Suprapubic skin (tissue), 4 donors: Measurements from ENCODE around the gene ITGAL. TPM values are rescaled to one million over a fixed set of nuclear protein-coding genes. Genes with fewer than 3 reads are reported as not detected.
"Not testable (repeated sequence)": the region's sequence is repeated elsewhere in the genome, so short reads cannot be mapped to it uniquely, and the experiment has no call there.

ENCODE experiments used
- DNase-seq, 2 donors: peaks; one replicate each; pipeline ENCODE4 v3.0.0-alpha.2; 2019; ENCODE audit warnings: low spot score in 2 of 2
- H3K27ac ChIP-seq: fragments of 200-600 bp; sonication (generic); one replicate; pipeline ENCODE4 v1.5.1; 2019
- H3K27me3 ChIP-seq: fragments of 200-600 bp; sonication (generic); one replicate; pipeline ENCODE4 v1.5.1; 2019
- H3K36me3 ChIP-seq: fragments of 200-600 bp; sonication (generic); one replicate; pipeline ENCODE4 v1.5.1; 2019
- H3K4me1 ChIP-seq: fragments of 200-600 bp; sonication (generic); one replicate; pipeline ENCODE4 v1.5.1; 2019
- H3K4me3 ChIP-seq: fragments of 200-600 bp; sonication (generic); one replicate; pipeline ENCODE4 v1.5.1; 2019; ENCODE audit warnings: mild to moderate bottlenecking
- H3K9me3 ChIP-seq: fragments of 200-600 bp; sonication (generic); one replicate; pipeline ENCODE4 v1.5.1; 2019
- EP300 ChIP-seq: sonication (generic); formaldehyde crosslinking; IDR thresholded peaks from one replicate; pipeline ENCODE4 v1.6.1; 2017; ENCODE audit warnings: antibody characterized with exemption
- POLR2A ChIP-seq, 2 donors: fragments of 450-650 bp; IDR thresholded peaks; one replicate each; pipeline ENCODE4 v1.6.1; 2017; ENCODE audit warnings: antibody characterized with exemption in 2 of 2, mild to moderate bottlenecking in 2 of 2, moderate library complexity in 2 of 2
- POLR2AphosphoS5 ChIP-seq, 3 donors: sonication (generic); formaldehyde crosslinking; IDR thresholded peaks; one replicate each; pipeline ENCODE4 v1.6.1; 2017; ENCODE audit warnings: antibody characterized with exemption in 3 of 3
- WGBS: methylation state at CpG from one replicate; pipeline ENCODE4 v1.1.5; 2018; 5-methylcytosine and 5-hydroxymethylcytosine counted together
- total RNA-seq, 4 donors: library from RNA; depleted of rRNA; stranded (reverse); fragments of >200 nt; gene quantifications; one replicate each; pipeline ENCODE4 v1.1.0, GENCODE V29; 2016
- TF ChIP-seq, protein P1 (sequence below), 2 donors: fragments of 200-600 bp in 1 of 2; fragments of 450-650 bp in 1 of 2; sonication (generic) in 1 of 2; IDR thresholded peaks; one replicate each; pipeline ENCODE4 v1.5.1; 2016 to 2019; ENCODE audit warnings: antibody characterized with exemption in 2 of 2, mild to moderate bottlenecking in 1 of 2, moderate library complexity in 1 of 2

ITGAL gene
- total RNA-seq, 4 donors from 2014 or later = 0.47 to 4.3 (median 1.9) TPM

DNA sequence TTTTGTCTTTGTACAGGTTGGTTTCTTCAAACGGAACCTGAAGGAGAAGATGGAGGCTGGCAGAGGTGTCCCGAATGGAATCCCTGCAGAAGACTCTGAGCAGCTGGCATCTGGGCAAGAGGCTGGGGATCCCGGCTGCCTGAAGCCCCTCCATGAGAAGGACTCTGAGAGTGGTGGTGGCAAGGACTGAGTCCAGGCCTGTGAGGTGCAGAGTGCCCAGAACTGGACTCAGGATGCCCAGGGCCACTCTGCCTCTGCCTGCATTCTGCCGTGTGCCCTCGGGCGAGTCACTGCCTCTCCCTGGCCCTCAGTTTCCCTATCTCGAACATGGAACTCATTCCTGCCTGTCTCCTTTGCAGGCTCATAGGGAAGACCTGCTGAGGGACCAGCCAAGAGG is 48.9 kb downstream of the ITGAL start:
- no peak overlapping the region for H3K4me3 ChIP-seq
- peaks cover 11% of the 10 kb centered on the region for H3K36me3 ChIP-seq
- H3K27me3 ChIP-seq = no peaks in the 10 kb centered on the region
- H3K9me3 ChIP-seq = no peaks in the 10 kb centered on the region
- H3K27ac ChIP-seq = no peak overlapping the region
- WGBS = 85% methylated on average over 3 of the region's 7 CpGs
- DNase-seq = no peak
- H3K4me1 ChIP-seq = peaks cover 9% of the 10 kb centered on the region
- TF ChIP-seq, protein P1, sequence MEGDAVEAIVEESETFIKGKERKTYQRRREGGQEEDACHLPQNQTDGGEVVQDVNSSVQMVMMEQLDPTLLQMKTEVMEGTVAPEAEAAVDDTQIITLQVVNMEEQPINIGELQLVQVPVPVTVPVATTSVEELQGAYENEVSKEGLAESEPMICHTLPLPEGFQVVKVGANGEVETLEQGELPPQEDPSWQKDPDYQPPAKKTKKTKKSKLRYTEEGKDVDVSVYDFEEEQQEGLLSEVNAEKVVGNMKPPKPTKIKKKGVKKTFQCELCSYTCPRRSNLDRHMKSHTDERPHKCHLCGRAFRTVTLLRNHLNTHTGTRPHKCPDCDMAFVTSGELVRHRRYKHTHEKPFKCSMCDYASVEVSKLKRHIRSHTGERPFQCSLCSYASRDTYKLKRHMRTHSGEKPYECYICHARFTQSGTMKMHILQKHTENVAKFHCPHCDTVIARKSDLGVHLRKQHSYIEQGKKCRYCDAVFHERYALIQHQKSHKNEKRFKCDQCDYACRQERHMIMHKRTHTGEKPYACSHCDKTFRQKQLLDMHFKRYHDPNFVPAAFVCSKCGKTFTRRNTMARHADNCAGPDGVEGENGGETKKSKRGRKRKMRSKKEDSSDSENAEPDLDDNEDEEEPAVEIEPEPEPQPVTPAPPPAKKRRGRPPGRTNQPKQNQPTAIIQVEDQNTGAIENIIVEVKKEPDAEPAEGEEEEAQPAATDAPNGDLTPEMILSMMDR (IDR thresholded peaks at IDR 0.05) = no peak
- TF ChIP-seq EP300 (no peak), POLR2A (IDR thresholded peaks at IDR 0.05) (no peak), POLR2AphosphoS5 (IDR thresholded peaks at IDR 0.05) (no peak)

DNA sequence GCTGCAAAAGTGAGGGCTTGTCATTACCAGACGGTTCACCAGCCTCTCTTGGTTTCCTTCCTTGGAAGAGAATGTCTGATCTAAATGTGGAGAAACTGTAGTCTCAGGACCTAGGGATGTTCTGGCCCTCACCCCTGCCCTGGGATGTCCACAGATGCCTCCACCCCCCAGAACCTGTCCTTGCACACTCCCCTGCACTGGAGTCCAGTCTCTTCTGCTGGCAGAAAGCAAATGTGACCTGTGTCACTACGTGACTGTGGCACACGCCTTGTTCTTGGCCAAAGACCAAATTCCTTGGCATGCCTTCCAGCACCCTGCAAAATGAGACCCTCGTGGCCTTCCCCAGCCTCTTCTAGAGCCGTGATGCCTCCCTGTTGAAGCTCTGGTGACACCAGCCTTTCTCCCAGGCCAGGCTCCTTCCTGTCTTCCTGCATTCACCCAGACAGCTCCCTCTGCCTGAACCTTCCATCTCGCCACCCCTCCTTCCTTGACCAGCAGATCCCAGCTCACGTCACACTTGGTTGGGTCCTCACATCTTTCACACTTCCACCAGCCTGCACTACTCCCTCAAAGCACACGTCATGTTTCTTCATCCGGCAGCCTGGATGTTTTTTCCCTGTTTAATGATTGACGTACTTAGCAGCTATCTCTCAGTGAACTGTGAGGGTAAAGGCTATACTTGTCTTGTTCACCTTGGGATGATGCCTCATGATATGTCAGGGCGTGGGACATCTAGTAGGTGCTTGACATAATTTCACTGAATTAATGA is 49.5 kb downstream of the ITGAL start:
- Histone ChIP-seq H3K9me3 (no peaks in the 10 kb centered on the region), H3K27ac (no peak overlapping the region), H3K4me1 (peaks cover 9% of the 10 kb centered on the region), H3K27me3 (no peaks in the 10 kb centered on the region), H3K36me3 (peaks cover 11% of the 10 kb centered on the region), H3K4me3 (no peak overlapping the region)
- TF ChIP-seq POLR2A (IDR thresholded peaks at IDR 0.05) (no peak), POLR2AphosphoS5 (IDR thresholded peaks at IDR 0.05) (no peak), EP300 (no peak)
- TF ChIP-seq, protein P1 (IDR thresholded peaks at IDR 0.05) = no peak
- DNase-seq = no peak
- WGBS = 52% methylated on average over 10 of the region's 11 CpGs

DNA sequence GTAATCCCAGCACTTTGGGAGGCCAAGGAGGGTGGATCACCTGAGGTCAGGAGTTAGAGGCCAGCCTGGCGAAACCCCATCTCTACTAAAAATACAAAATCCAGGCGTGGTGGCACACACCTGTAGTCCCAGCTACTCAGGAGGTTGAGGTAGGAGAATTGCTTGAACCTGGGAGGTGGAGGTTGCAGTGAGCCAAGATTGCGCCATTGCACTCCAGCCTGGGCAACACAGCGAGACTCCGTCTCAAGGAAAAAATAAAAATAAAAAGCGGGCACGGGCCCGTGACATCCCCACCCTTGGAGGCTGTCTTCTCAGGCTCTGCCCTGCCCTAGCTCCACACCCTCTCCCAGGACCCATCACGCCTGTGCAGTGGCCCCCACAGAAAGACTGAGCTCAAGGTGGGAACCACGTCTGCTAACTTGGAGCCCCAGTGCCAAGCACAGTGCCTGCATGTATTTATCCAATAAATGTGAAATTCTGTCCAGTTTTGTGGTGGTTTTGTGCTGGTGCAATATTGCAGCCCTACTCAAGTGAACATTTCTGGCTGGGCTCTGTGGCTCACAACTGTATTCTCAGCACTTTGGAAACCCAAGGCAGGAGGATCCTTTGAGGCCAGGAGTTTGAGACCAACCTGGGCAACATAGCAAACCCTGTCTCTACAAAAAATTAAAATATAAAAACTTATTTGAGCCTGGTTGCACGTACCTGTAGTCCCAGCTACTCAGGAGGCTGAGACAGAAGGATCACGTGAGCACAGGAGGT is 50.3 kb downstream of the ITGAL start:
- not testable (repeated sequence) for H3K4me3 ChIP-seq, H3K9me3 ChIP-seq, H3K27ac ChIP-seq, DNase-seq, H3K27me3 ChIP-seq
- peaks cover 11% of the 10 kb centered on the region for H3K36me3 ChIP-seq
- WGBS = 89% methylated on average over 12 of the region's 12 CpGs
- H3K4me1 ChIP-seq = peaks cover 15% of the 10 kb centered on the region

DNA sequence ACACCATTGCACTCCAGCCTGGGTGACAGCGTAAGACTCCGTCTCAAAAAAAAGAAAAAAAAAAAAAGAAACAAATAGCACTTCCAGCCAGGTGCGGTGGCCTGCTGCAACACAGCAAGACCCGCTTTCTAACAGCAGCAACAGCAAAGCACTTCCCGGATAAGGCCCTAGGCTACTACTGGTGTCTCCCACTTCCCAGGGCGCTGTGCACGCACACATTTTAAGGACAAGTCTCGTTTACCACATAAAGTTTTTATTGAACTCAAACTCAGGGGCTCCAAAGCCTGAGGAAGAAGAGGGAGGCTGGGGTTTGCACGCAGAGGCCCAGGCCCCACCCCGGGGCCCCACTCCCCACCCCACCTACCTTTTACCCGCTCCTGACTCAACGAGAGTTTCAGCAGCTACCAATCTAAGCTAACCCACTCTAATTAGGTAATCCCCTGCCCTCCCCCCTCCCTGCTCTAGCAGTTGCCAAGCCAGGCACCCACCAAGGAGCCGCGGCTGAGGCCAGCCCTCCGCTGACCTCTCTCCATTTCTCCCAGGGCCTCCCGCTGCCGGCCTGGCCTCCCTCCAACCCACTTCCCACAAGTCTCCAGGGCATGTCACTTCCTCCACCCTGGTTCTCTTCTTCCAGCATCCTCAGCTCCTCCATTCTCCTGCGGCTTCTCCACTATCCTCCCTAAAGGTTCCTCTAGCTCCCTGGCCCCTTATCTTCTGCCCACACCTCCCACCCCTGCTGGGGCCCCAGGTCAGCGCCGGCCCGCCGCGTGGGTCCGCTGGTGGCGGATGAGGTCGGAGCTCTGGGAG is 51.4 kb downstream of the ITGAL start:
- no peak overlapping the region for H3K4me3 ChIP-seq
- H3K4me1 ChIP-seq = peaks cover 26% of the 10 kb centered on the region
- H3K36me3 ChIP-seq = peaks cover 11% of the 10 kb centered on the region
- TF ChIP-seq POLR2AphosphoS5 (IDR thresholded peaks at IDR 0.05) (no peak), EP300 (no peak), POLR2A (IDR thresholded peaks at IDR 0.05) (no peak)
- TF ChIP-seq, protein P1 (IDR thresholded peaks at IDR 0.05) = no peak
- DNase-seq = no peak
- WGBS = 74% methylated on average over 26 of the region's 26 CpGs
- no peaks in the 10 kb centered on the region for H3K27me3 ChIP-seq
- no peak overlapping the region for H3K27ac ChIP-seq
- H3K9me3 ChIP-seq = no peaks in the 10 kb centered on the region

DNA sequence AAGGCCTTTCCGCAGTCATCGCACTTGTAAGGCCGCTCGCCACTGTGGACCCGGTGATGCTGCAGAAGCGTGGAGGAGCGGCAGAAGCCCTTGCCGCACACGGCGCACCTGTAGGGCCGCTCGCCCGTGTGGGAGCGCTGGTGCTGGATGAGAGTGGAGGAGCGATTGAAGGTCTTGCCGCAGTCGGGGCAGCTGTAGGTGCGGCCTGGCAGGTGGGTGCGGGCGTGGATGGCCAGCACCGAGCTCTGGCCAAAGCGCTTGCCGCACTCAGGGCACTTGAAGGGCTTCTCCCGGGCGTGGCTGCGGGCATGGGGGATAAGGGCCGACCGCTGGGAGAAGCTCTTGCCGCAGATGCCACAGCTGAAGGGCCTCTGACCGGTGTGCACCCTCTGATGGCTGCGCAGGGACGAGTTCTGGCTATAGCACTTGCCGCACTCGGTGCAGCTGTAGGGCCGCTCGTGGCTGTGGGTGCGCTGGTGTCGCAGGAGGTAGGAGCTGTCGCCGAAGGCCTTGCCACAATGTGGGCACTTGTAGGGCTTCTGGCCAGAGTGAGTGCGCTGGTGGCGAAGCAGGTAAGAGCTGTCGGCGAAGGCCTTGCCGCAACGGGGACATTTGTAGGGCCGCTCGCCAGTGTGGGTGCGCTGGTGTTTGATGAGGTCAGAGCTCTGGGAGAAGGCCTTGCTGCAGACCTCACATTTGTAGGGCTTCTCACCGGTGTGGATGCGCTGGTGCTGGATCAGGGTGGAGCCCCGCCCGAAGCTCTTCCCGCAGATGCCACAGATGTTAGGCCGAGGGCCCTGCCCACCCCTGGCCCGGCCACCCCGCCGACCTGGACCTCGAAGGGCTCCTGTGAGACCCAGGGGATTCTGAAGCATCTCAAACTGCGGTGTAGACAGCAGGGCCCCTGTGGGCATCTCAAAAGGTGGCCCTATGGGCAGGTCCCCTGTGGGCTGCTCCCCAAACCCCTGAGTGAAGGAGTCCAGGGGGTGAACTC is 52.3 kb downstream of the ITGAL start:
- H3K4me3 ChIP-seq = no peak overlapping the region
- H3K36me3 ChIP-seq = peaks cover 11% of the 10 kb centered on the region
- no peak for TF ChIP-seq POLR2AphosphoS5 (IDR thresholded peaks at IDR 0.05)
- H3K27me3 ChIP-seq = no peaks in the 10 kb centered on the region
- H3K27ac ChIP-seq = no peak overlapping the region
- H3K9me3 ChIP-seq = no peaks in the 10 kb centered on the region
- DNase-seq = no peak
- H3K4me1 ChIP-seq = peaks cover 32% of the 10 kb centered on the region
- 95% methylated on average over 46 of the region's 60 CpGs for WGBS
